ENCODE results near the gene A1CF. TPM values are rescaled to one million over a fixed set of nuclear protein-coding genes. Genes with fewer than 3 reads are reported as not detected.

Gene A1CF
- total RNA-seq, 1 experiment from 2014 or later: 0.03 TPM

DNA sequence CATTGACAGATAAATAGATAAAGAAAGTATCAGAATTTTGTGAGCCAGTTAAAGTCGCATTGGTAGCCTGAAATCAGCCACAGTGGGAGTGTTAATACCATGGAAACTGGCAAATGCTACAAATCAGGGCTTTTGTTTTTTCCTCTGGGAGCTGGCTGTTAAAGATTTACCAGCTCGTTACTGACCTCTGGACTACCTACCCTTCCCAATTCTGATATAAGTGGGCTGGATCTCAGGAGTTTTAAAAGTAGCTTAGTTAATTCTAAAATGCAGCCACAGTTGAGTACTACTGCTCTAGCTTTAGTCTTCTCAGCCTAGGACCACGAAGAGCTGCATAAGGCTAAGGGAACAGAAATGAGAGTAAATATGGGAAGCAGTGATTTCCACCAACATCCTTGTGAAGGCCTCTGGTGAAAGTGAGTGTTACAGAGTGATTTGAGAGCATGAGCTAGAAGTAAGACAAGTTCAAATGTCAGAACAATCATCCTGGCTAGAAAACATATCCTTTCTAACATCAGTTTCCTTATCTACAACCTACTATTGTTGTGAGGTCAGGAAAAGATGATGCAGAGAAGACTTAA lies 53.2 kb downstream of the A1CF start:
- in situ Hi-C loops (cut with HindIII; ENCODE audit: low pct_unique_long_range_greater_than_20kb, low sequenced_read_pairs): no loop called here
- Histone ChIP-seq H3K36me3 (ENCODE audit: control insufficient read depth, insufficient read depth, low read length) (no peaks in the 10 kb centered on the region), H3K9me3 (ENCODE audit: control insufficient read depth, insufficient read depth, low read depth, low read length) (no peaks in the 10 kb centered on the region), H3K27me3 (ENCODE audit: control insufficient read depth, insufficient read depth, low read length) (peaks cover 5% of the 10 kb centered on the region), H3K27ac (ENCODE audit: low read length) (no peak overlapping the region), H3K4me1 (ENCODE audit: control insufficient read depth, insufficient read depth, low read length) (no peaks in the 10 kb centered on the region), H3K4me3 (ENCODE audit: low read depth in 2 of 2, low read length in 2 of 2) (no peak overlapping the region)
- ATAC-seq (no peak), DNase-seq (ENCODE audit: low read depth, low spot score) (no peak)
- TF ChIP-seq SIN3A (IDR thresholded peaks at IDR 0.05; ENCODE audit: borderline replicate concordance, insufficient read depth, low read depth, low read length): no peak
- intact Hi-C loops (cut with micrococcal nuclease; ENCODE audit: unreplicated experiment): no loop called here
- POLR2A ChIA-PET: no interaction called here
- BruUV-seq (replicated peaks): no TSS peak
- CTCF ChIA-PET: interaction anchor here (0.5 to 0.6 kb wide), 2 partner anchors 11 to 356 kb away, joined by 4 read pairs; no protein-coding TSS in a partner anchor

DNA sequence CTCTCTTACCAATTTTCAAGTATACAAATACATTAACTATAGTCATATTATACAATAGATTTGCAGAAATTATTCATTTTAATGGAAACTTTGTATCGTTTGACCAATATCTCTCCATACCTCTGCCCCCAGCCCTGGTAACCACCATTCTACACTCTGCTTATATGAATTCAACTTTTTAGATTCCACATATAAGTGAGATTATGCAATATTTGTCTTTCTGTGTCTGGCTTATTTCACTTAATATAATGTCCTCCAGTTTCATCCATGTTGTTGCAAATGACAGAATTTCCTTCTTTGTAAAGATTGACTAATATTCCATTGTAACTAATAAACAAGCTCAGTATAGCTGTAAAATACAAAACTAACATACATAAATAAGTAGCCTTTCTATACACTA lies 55.4 kb downstream of the A1CF start:
- Histone ChIP-seq H3K9me3 (ENCODE audit: control insufficient read depth, insufficient read depth, low read depth, low read length) (no peaks in the 10 kb centered on the region), H3K27ac (ENCODE audit: low read length) (no peak overlapping the region), H3K4me3 (ENCODE audit: low read depth in 2 of 2, low read length in 2 of 2) (no peak overlapping the region), H3K27me3 (ENCODE audit: control insufficient read depth, insufficient read depth, low read length) (peaks cover 5% of the 10 kb centered on the region), H3K4me1 (ENCODE audit: control insufficient read depth, insufficient read depth, low read length) (no peaks in the 10 kb centered on the region), H3K36me3 (ENCODE audit: control insufficient read depth, insufficient read depth, low read length) (no peaks in the 10 kb centered on the region)
- POLR2A ChIA-PET: no interaction called here
- in situ Hi-C loops (cut with HindIII; ENCODE audit: low pct_unique_long_range_greater_than_20kb, low sequenced_read_pairs) (no loop called here), intact Hi-C loops (cut with micrococcal nuclease; ENCODE audit: unreplicated experiment) (no loop called here)
- BruUV-seq (replicated peaks): no TSS peak
- TF ChIP-seq SIN3A (IDR thresholded peaks at IDR 0.05; ENCODE audit: borderline replicate concordance, insufficient read depth, low read depth, low read length) (no peak), TCF7L2 (IDR thresholded peaks at IDR 0.05; ENCODE audit: low read depth, low read length) (no peak), POLR2AphosphoS5 (IDR thresholded peaks at IDR 0.05; ENCODE audit: low read depth, low read length) (no peak)
- TF ChIP-seq, protein P1, sequence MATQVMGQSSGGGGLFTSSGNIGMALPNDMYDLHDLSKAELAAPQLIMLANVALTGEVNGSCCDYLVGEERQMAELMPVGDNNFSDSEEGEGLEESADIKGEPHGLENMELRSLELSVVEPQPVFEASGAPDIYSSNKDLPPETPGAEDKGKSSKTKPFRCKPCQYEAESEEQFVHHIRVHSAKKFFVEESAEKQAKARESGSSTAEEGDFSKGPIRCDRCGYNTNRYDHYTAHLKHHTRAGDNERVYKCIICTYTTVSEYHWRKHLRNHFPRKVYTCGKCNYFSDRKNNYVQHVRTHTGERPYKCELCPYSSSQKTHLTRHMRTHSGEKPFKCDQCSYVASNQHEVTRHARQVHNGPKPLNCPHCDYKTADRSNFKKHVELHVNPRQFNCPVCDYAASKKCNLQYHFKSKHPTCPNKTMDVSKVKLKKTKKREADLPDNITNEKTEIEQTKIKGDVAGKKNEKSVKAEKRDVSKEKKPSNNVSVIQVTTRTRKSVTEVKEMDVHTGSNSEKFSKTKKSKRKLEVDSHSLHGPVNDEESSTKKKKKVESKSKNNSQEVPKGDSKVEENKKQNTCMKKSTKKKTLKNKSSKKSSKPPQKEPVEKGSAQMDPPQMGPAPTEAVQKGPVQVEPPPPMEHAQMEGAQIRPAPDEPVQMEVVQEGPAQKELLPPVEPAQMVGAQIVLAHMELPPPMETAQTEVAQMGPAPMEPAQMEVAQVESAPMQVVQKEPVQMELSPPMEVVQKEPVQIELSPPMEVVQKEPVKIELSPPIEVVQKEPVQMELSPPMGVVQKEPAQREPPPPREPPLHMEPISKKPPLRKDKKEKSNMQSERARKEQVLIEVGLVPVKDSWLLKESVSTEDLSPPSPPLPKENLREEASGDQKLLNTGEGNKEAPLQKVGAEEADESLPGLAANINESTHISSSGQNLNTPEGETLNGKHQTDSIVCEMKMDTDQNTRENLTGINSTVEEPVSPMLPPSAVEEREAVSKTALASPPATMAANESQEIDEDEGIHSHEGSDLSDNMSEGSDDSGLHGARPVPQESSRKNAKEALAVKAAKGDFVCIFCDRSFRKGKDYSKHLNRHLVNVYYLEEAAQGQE (IDR thresholded peaks at IDR 0.05; ENCODE audit: insufficient read depth in 1 of 2, low read depth in 2 of 2, low read length in 1 of 2): no peak
- TF ChIP-seq, protein P2, sequence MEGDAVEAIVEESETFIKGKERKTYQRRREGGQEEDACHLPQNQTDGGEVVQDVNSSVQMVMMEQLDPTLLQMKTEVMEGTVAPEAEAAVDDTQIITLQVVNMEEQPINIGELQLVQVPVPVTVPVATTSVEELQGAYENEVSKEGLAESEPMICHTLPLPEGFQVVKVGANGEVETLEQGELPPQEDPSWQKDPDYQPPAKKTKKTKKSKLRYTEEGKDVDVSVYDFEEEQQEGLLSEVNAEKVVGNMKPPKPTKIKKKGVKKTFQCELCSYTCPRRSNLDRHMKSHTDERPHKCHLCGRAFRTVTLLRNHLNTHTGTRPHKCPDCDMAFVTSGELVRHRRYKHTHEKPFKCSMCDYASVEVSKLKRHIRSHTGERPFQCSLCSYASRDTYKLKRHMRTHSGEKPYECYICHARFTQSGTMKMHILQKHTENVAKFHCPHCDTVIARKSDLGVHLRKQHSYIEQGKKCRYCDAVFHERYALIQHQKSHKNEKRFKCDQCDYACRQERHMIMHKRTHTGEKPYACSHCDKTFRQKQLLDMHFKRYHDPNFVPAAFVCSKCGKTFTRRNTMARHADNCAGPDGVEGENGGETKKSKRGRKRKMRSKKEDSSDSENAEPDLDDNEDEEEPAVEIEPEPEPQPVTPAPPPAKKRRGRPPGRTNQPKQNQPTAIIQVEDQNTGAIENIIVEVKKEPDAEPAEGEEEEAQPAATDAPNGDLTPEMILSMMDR (IDR thresholded peaks at IDR 0.05): no peak
- no peak for DNase-seq (ENCODE audit: low read depth, low spot score)
- CTCF ChIA-PET: no interaction called here
- ATAC-seq: no peak

GRCh38 chr10:50824782-50825181 lies 60.6 kb downstream of the A1CF start:
- ChIA-PET CTCF (no interaction called here), POLR2A (no interaction called here)
- no peaks in the 10 kb centered on the region for H3K9me3 ChIP-seq (ENCODE audit: control insufficient read depth, insufficient read depth, low read depth, low read length)
- peaks cover 19% of the 10 kb centered on the region; the same call in 1 of the 2 replicates for H3K27me3 ChIP-seq (ENCODE audit: control insufficient read depth, insufficient read depth, low read length)
- intact Hi-C loops (cut with micrococcal nuclease; ENCODE audit: unreplicated experiment) (no loop called here), in situ Hi-C loops (cut with HindIII; ENCODE audit: low pct_unique_long_range_greater_than_20kb, low sequenced_read_pairs) (no loop called here)
- TF ChIP-seq POLR2AphosphoS5 (IDR thresholded peaks at IDR 0.05; ENCODE audit: low read depth, low read length) (no peak), SIN3A (IDR thresholded peaks at IDR 0.05; ENCODE audit: borderline replicate concordance, insufficient read depth, low read depth, low read length) (no peak), TCF7L2 (IDR thresholded peaks at IDR 0.05; ENCODE audit: low read depth, low read length) (no peak)
- TF ChIP-seq, protein P1 (IDR thresholded peaks at IDR 0.05; ENCODE audit: insufficient read depth in 1 of 2, low read depth in 2 of 2, low read length in 1 of 2): no peak
- TF ChIP-seq, protein P2 (IDR thresholded peaks at IDR 0.05): no peak
- ATAC-seq (no peak), DNase-seq (ENCODE audit: low read depth, low spot score) (no peak)
- H3K4me1 ChIP-seq (ENCODE audit: control insufficient read depth, insufficient read depth, low read length): no peaks in the 10 kb centered on the region
- no TSS peak for BruUV-seq (replicated peaks)
- no peaks in the 10 kb centered on the region for H3K36me3 ChIP-seq (ENCODE audit: control insufficient read depth, insufficient read depth, low read length)
- no peak overlapping the region for H3K4me3 ChIP-seq (ENCODE audit: low read depth in 2 of 2, low read length in 2 of 2)
- no peak overlapping the region for H3K27ac ChIP-seq (ENCODE audit: low read length)

All from Panc1 (cell line).